ENCODE data around the gene SLC28A2.

GRCh38 chr15:45263854-45264253, 11.8 kb downstream of the SLC28A2 start:
- no peak for TF ChIP-seq EP300 (IDR thresholded peaks at IDR 0.05)
- no peak for TF ChIP-seq POLR2AphosphoS5 (IDR thresholded peaks at IDR 0.05)
- TF ChIP-seq CTCF (IDR thresholded peaks at IDR 0.05): no peak
- TF ChIP-seq POLR2A (IDR thresholded peaks at IDR 0.05): no peak

All from stomach (tissue), 4 donors.